HCT116 (cell line): Measurements from ENCODE around the gene PIEZO2. TPM values are rescaled to one million over a fixed set of nuclear protein-coding genes. Genes with fewer than 3 reads are reported as not detected.

Experiments used
- ATAC-seq: fragments of 200-7000 bp; cut with Tn5 transposase; 2 replicates; pipeline ENCODE4 v1.9.1; 2020; ENCODE audit warnings: mild to moderate bottlenecking, moderate library complexity
- BruUV-seq: library from RNA; stranded (reverse); fragments of 400-500 nt; replicated peaks from 2 replicates; lab custom pipeline; 2021; lab: Mats Ljungman, UMichigan
- CTCF ChIA-PET: fragments of 300-600 bp; sonication (Branson Sonifier 250); formaldehyde crosslinking; loops from one replicate; lab custom pipeline; 2021; ENCODE audit warnings: antibody characterized with exemption; lab: Charles Lee
- POLR2A ChIA-PET: fragments of 300-600, 350-600 bp; sonication (Branson Sonifier 250); formaldehyde crosslinking; loops from one replicate; lab custom pipeline; 2021; ENCODE audit warnings: antibody characterized with exemption; lab: Charles Lee
- RAD21 ChIA-PET, 2 experiments: fragments of 300-600 bp; sonication (Branson Sonifier 250); formaldehyde crosslinking; loops; one replicate each; lab custom pipeline; 2023; ENCODE audit warnings: low total read pairs in 2 of 2; ENCODE audit not compliant: uncharacterized antibody in 2 of 2, unreplicated experiment in 2 of 2, low non-redundant PET in 1 of 2; lab: Charles Lee
- DNase-seq: peaks from one replicate; pipeline ENCODE4 v3.0.0-alpha.2; 2010; ENCODE audit warnings: low read depth, low spot score
- H2AFZ ChIP-seq: fragments of 200-600 bp; shearing (Covaris generic), sonication (generic); 2 replicates; pipeline ENCODE4 v1.6.1; 2017; ENCODE audit warnings: low read depth, mixed run types, mixed read lengths, antibody characterized with exemption, low read length; ENCODE audit not compliant: poor library complexity, severe bottlenecking
- H3K27ac ChIP-seq: 2 replicates; pipeline ENCODE4 v1.5.1; 2012; ENCODE audit warnings: low read depth, low read length
- H3K27me3 ChIP-seq: fragments of 200-600 bp; sonication (generic); 2 replicates; pipeline ENCODE4 v1.6.1; 2016; ENCODE audit warnings: mixed run types, low read length, mixed read lengths; ENCODE audit not compliant: insufficient read depth
- H3K36me3 ChIP-seq, 2 experiments: fragments of 200-500 bp in 1 of 2; fragments of 200-600 bp in 1 of 2; sonication (Bioruptor generic) in 1 of 2; sonication (generic) in 1 of 2; 2 replicates each; pipeline versions ENCODE4 v1.5.1 to v1.6.1; 2014 to 2016; ENCODE audit warnings: low read length in 2 of 2, inconsistent platforms in 1 of 2, mixed read lengths in 1 of 2, mixed run types in 1 of 2; ENCODE audit not compliant: insufficient read depth in 2 of 2, control insufficient read depth in 1 of 2
- H3K4me1 ChIP-seq, 2 experiments: fragments of 200-600 bp in 1 of 2; sonication (generic) in 1 of 2; 2 replicates each; pipeline versions ENCODE4 v1.5.1 to v1.6.1; 2012 to 2017; ENCODE audit warnings: low read length in 2 of 2, inconsistent platforms in 1 of 2, mild to moderate bottlenecking in 1 of 2, mixed read lengths in 1 of 2, mixed run types in 1 of 2, moderate library complexity in 1 of 2; ENCODE audit not compliant: insufficient read depth in 2 of 2, control insufficient read depth in 1 of 2
- H3K4me2 ChIP-seq: fragments of 200-600 bp; sonication (generic); 2 replicates; pipeline ENCODE4 v1.6.1; 2017; ENCODE audit warnings: mixed run types, low read length, mixed read lengths
- H3K4me3 ChIP-seq, 2 experiments: fragments of 200-600 bp in 1 of 2; sonication (generic) in 1 of 2; replicated peaks in 1 of 2; 2 replicates each; pipeline ENCODE4 v1.5.1; 2011 to 2016; ENCODE audit warnings: low read length in 2 of 2, control low read depth in 1 of 2, low read depth in 1 of 2, mild to moderate bottlenecking in 1 of 2, mixed read lengths in 1 of 2, mixed run types in 1 of 2
- H3K79me2 ChIP-seq: fragments of 200-600 bp; sonication (generic); 2 replicates; pipeline ENCODE4 v1.6.1; 2017; ENCODE audit warnings: mild to moderate bottlenecking, mixed run types, low read length, moderate library complexity, mixed read lengths; ENCODE audit not compliant: insufficient read depth
- H3K9ac ChIP-seq: fragments of 200-600 bp; sonication (generic); 2 replicates; pipeline ENCODE4 v1.6.1; 2016; ENCODE audit warnings: low read length, mixed read lengths
- H3K9me2 ChIP-seq: fragments of 200-600 bp; sonication (generic), shearing (Covaris generic); 2 replicates; pipeline ENCODE4 v1.6.1; 2017; ENCODE audit warnings: mixed run types, mild to moderate bottlenecking, moderate library complexity; ENCODE audit not compliant: insufficient read depth
- H3K9me3 ChIP-seq, 2 experiments: fragments of 200-500 bp in 1 of 2; fragments of 200-600 bp in 1 of 2; sonication (Bioruptor generic) in 1 of 2; sonication (generic) in 1 of 2; 2 replicates each; pipeline ENCODE4 v1.6.1; 2014 to 2017; ENCODE audit warnings: low read length in 2 of 2, mixed read lengths in 2 of 2, inconsistent platforms in 1 of 2, low read depth in 1 of 2, mild to moderate bottlenecking in 1 of 2, mixed run types in 1 of 2, moderate library complexity in 1 of 2; ENCODE audit not compliant: control insufficient read depth in 1 of 2, insufficient read depth in 1 of 2
- H4K20me1 ChIP-seq: fragments of 200-600 bp; sonication (generic), shearing (Covaris generic); 2 replicates; pipeline ENCODE4 v1.6.1; 2017; ENCODE audit warnings: mixed run types, mild to moderate bottlenecking, moderate library complexity; ENCODE audit not compliant: insufficient read depth
- EZH2 ChIP-seq: fragments of 200-600 bp; sonication (generic); IDR thresholded peaks from 2 replicates; pipeline ENCODE4 v1.6.1; 2017; ENCODE audit warnings: antibody characterized with exemption, mixed run types
- EZH2phosphoT487 ChIP-seq: fragments of 200-600 bp; IDR thresholded peaks from 2 replicates; pipeline ENCODE4 v1.6.1; 2018; ENCODE audit warnings: antibody characterized with exemption, borderline replicate concordance
- JUND ChIP-seq: IDR thresholded peaks from 2 replicates; pipeline ENCODE4 v1.6.1; 2012
- POLR2A ChIP-seq: IDR thresholded peaks from 2 replicates; pipeline ENCODE4 v1.7.0; 2011; ENCODE audit warnings: borderline replicate concordance; ENCODE audit not compliant: insufficient read depth, insufficient read length; ENCODE audit errors: extremely low read depth
- POLR2AphosphoS5 ChIP-seq: IDR thresholded peaks from 2 replicates; pipeline ENCODE4 v1.6.1; 2011; ENCODE audit warnings: mild to moderate bottlenecking, low read depth, low read length, moderate library complexity
- RAD21 ChIP-seq: IDR thresholded peaks from 2 replicates; pipeline ENCODE4 v1.6.1; 2012; ENCODE audit warnings: low read depth, mild to moderate bottlenecking
- SIN3A ChIP-seq: IDR thresholded peaks from 2 replicates; pipeline ENCODE4 v1.6.1; 2012; ENCODE audit warnings: low read depth
- SRF ChIP-seq: IDR thresholded peaks from 2 replicates; pipeline ENCODE4 v1.6.1; 2012; ENCODE audit warnings: low read depth
- TCF7L2 ChIP-seq: IDR thresholded peaks from 2 replicates; pipeline ENCODE4 v1.7.0; 2011; ENCODE audit warnings: borderline replicate concordance, inconsistent platforms; ENCODE audit not compliant: insufficient read depth, insufficient read length; ENCODE audit errors: extremely low read depth
- ZFX ChIP-seq: fragments of 450-650 bp; IDR thresholded peaks from 2 replicates; pipeline ENCODE4 v1.6.1; 2017
- ZNF274 ChIP-seq: fragments of 200-500 bp; sonication (Bioruptor generic); IDR thresholded peaks from 2 replicates; pipeline ENCODE4 v1.6.1; 2014; ENCODE audit warnings: mild to moderate bottlenecking, low read depth, low read length, inconsistent platforms
- intact Hi-C: fragments of 100-400 bp; cut with micrococcal nuclease; formaldehyde crosslinking; loops from 2 replicates; pipeline ENCODE4 v1.10.0; 2022
- total RNA-seq: library from RNA; stranded (reverse); gene quantifications from one replicate; pipeline ENCODE4 v1.2.1, GENCODE V29; 2021; ENCODE audit not compliant: unreplicated experiment
- TF ChIP-seq, protein P1 (sequence below), 3 experiments: fragments of 200-600 bp in 1 of 3; sonication (generic) in 1 of 3; IDR thresholded peaks in 2 of 3; conservative IDR thresholded peaks in 1 of 3; 2 replicates each; pipeline ENCODE4 v1.5.1; 2012 to 2017; ENCODE audit warnings: low read depth in 2 of 3, low read length in 2 of 3, antibody characterized with exemption in 1 of 3, borderline replicate concordance in 1 of 3, control low read depth in 1 of 3, mild to moderate bottlenecking in 1 of 3, mixed read lengths in 1 of 3, mixed run types in 1 of 3, moderate library complexity in 1 of 3; ENCODE audit not compliant: insufficient read depth in 1 of 3
- TF ChIP-seq, protein P2 (sequence below): IDR thresholded peaks from 2 replicates; pipeline ENCODE4 v1.6.1; 2011; ENCODE audit warnings: mild to moderate bottlenecking, low read length, moderate library complexity; ENCODE audit not compliant: insufficient replicate concordance; ENCODE audit errors: extremely low read depth
- TF ChIP-seq, protein P3 (sequence below): IDR thresholded peaks from 2 replicates; pipeline ENCODE4 v1.6.1; 2012
- TF ChIP-seq, protein P4 (sequence below): IDR thresholded peaks from 2 replicates; pipeline ENCODE4 v1.6.1; 2012

PIEZO2 gene
- total RNA-seq, 1 experiment from 2014 or later, result 0.34 TPM

DNA sequence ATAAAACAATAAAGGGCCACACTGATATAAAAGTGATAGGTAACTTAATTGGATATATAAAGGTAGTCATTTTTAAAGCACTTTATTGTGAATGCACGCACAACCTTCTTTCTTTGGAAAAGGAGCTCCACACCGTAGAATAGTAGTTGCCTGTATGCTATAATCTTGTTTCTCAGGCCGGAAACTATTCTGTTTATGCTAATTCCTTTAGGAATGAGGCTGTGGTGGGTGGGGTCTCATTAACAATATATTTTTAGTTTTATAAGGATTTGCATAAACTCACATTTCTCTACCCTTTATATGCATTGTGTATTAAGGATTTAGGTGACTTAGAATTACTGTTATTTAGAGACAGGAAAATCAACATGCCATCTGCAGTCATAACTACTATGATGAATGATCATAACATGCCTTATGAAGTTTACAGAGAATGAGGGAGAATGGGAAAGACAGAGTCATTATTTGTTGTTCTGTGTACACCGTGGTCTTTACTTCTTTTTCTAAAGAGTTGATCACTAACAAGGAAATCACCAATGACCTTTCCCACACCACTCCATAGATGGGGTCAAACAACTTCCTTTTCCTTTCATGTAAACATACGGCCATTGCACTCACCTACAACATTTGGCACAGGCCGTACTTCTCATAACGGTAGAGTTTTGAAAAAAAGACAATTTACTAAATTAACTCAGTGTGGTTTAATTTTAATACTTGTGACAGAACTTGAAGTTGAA, 84.5 kb downstream of the PIEZO2 start:
- no TSS peak for BruUV-seq
- no peak overlapping the region for H2AFZ ChIP-seq
- ChIA-PET CTCF (no interaction called here), POLR2A (no interaction called here), RAD21 (no interaction called here)
- no peaks in the 10 kb centered on the region for H3K4me1 ChIP-seq
- H3K27me3 ChIP-seq, result no peaks in the 10 kb centered on the region
- no peaks in the 10 kb centered on the region for H4K20me1 ChIP-seq
- no peak overlapping the region for H3K4me2 ChIP-seq
- H3K9me3 ChIP-seq, result no peaks in the 10 kb centered on the region
- H3K79me2 ChIP-seq, result no peaks in the 10 kb centered on the region
- H3K4me3 ChIP-seq, result no peak overlapping the region
- H3K9ac ChIP-seq, result no peak overlapping the region
- no peak overlapping the region for H3K27ac ChIP-seq
- H3K9me2 ChIP-seq, result no peaks in the 10 kb centered on the region
- TF ChIP-seq EZH2phosphoT487 (no peak), POLR2AphosphoS5 (no peak), SIN3A (no peak), SRF (no peak), TCF7L2 (no peak), EZH2 (no peak), ZNF274 (no peak), JUND (no peak), POLR2A (no peak), ZFX (no peak), RAD21 (no peak)
- TF ChIP-seq, protein P1, sequence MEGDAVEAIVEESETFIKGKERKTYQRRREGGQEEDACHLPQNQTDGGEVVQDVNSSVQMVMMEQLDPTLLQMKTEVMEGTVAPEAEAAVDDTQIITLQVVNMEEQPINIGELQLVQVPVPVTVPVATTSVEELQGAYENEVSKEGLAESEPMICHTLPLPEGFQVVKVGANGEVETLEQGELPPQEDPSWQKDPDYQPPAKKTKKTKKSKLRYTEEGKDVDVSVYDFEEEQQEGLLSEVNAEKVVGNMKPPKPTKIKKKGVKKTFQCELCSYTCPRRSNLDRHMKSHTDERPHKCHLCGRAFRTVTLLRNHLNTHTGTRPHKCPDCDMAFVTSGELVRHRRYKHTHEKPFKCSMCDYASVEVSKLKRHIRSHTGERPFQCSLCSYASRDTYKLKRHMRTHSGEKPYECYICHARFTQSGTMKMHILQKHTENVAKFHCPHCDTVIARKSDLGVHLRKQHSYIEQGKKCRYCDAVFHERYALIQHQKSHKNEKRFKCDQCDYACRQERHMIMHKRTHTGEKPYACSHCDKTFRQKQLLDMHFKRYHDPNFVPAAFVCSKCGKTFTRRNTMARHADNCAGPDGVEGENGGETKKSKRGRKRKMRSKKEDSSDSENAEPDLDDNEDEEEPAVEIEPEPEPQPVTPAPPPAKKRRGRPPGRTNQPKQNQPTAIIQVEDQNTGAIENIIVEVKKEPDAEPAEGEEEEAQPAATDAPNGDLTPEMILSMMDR (IDR thresholded peaks at IDR 0.05 in 2 of 3, conservative IDR thresholded peaks at IDR 0.05 in 1 of 3; ENCODE audit: borderline replicate concordance in 1 of 3, insufficient read depth in 1 of 3, low read depth in 2 of 3, low read length in 2 of 3), result no peak
- TF ChIP-seq, protein P2, sequence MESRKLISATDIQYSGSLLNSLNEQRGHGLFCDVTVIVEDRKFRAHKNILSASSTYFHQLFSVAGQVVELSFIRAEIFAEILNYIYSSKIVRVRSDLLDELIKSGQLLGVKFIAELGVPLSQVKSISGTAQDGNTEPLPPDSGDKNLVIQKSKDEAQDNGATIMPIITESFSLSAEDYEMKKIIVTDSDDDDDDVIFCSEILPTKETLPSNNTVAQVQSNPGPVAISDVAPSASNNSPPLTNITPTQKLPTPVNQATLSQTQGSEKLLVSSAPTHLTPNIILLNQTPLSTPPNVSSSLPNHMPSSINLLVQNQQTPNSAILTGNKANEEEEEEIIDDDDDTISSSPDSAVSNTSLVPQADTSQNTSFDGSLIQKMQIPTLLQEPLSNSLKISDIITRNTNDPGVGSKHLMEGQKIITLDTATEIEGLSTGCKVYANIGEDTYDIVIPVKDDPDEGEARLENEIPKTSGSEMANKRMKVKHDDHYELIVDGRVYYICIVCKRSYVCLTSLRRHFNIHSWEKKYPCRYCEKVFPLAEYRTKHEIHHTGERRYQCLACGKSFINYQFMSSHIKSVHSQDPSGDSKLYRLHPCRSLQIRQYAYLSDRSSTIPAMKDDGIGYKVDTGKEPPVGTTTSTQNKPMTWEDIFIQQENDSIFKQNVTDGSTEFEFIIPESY, result no peak
- TF ChIP-seq, protein P3, sequence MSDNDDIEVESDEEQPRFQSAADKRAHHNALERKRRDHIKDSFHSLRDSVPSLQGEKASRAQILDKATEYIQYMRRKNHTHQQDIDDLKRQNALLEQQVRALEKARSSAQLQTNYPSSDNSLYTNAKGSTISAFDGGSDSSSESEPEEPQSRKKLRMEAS, result no peak
- TF ChIP-seq, protein P4, sequence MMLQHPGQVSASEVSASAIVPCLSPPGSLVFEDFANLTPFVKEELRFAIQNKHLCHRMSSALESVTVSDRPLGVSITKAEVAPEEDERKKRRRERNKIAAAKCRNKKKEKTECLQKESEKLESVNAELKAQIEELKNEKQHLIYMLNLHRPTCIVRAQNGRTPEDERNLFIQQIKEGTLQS, result no peak
- H3K36me3 ChIP-seq, result no peaks in the 10 kb centered on the region
- no peak for DNase-seq
- no peak for ATAC-seq
- intact Hi-C loops, result no loop called here
